Measurements from ENCODE around the gene ARMH4. TPM values are rescaled to one million over a fixed set of nuclear protein-coding genes. Genes with fewer than 3 reads are reported as not detected.

Gene ARMH4
- total RNA-seq, 2 donors from 2014 or later: not detected

DNA sequence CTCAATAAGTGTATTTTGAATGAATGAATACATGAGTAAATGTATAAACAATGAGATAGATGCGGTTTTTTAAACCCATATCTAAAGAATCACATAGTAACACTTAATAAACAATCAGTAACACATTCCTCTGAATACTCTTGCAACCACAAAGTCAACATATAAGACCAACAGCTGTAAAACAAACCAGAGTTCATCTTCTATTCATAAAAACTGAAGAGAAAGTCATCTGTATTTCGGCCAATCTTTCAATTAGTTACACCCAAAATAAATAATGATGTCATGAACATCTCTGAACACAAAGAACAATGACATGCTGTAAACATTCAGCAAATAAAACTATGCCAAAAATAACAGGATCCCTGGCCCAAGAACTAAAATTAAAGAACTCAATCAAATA, 47.2 kb downstream of the ARMH4 start:
- no peaks in the 10 kb centered on the region for H3K36me3 Mint-ChIP-seq

DNA sequence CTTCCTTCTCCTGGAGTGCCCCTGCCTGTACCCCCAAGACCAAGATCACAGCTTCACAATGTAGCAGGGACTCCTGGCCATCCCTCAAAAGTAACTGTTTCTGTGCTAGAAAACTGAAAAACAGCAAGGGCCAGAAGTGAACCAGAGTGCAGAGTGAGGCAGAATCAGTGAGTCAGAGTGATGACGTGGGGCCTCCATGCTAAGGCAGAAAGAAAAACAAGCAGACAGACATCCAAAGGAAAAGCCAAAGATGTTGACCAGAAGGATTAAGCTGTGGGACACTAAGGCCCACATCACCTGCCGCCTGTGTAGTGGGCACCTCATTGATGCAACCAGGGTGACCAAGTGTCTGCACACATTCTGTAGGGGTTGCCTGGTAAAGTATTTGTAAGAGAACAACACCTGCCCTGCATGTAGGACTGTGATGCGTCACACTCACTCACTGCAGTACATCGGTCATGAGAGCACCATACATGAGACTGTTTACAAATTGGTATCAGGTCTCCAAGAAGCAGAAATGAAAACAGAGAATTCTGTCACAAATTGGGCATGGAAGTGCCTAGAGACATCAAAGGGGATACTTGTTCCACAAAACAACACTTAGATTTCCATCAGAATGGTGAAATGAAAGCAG, 51.2 kb downstream of the ARMH4 start:
- H3K36me3 Mint-ChIP-seq: no peaks in the 10 kb centered on the region
- H3K4me3 Mint-ChIP-seq: no peak overlapping the region
- no peaks in the 10 kb centered on the region for H3K4me1 Mint-ChIP-seq (ENCODE audit: low read depth in 2 of 2)
- peaks cover 2 to 24% of the 10 kb centered on the region in 2 donors for H3K27me3 Mint-ChIP-seq
- DNase-seq (ENCODE audit: low spot score) (no peak), ATAC-seq (no peak)
- no peak overlapping the region for H3K27ac Mint-ChIP-seq
- no peaks in the 10 kb centered on the region for H3K9me3 Mint-ChIP-seq

More for the DNA sequence above, 47.2 kb downstream of the ARMH4 start:
- Mint-ChIP-seq H3K4me3 (no peak overlapping the region), H3K27me3 (peaks cover 16 to 26% of the 10 kb centered on the region in 2 donors), H3K9me3 (no peaks in the 10 kb centered on the region), H3K4me1 (ENCODE audit: low read depth in 2 of 2) (no peaks in the 10 kb centered on the region), H3K27ac (no peak overlapping the region)
- no peak for ATAC-seq
- DNase-seq (ENCODE audit: low spot score): no peak

DNA sequence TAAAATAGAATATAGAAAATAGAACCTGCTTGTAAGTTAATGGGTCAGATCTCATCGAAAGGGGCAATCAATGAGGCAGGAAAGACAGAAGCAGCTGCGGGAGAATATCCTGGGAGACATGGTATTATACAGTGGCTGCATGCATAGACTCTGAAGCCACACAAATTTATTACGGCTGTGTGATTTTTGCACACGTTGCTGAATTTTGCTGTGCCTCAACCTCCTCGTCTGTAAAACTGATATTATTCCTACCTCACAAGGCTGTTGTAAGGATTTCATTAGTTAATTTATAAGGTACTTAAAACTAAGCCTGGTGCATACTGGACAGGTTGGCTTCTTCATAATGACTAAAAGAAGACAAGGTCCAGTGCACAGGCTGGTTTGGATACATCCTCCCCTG, 52.3 kb downstream of the ARMH4 start:
- Mint-ChIP-seq H3K9me3 (no peaks in the 10 kb centered on the region), H3K27ac (no peak overlapping the region), H3K4me3 (no peak overlapping the region), H3K4me1 (ENCODE audit: low read depth in 2 of 2) (no peaks in the 10 kb centered on the region), H3K36me3 (no peaks in the 10 kb centered on the region), H3K27me3 (peaks cover 2 to 26% of the 10 kb centered on the region in 2 donors)
- DNase-seq (ENCODE audit: low spot score) (no peak), ATAC-seq (no peak)

DNA sequence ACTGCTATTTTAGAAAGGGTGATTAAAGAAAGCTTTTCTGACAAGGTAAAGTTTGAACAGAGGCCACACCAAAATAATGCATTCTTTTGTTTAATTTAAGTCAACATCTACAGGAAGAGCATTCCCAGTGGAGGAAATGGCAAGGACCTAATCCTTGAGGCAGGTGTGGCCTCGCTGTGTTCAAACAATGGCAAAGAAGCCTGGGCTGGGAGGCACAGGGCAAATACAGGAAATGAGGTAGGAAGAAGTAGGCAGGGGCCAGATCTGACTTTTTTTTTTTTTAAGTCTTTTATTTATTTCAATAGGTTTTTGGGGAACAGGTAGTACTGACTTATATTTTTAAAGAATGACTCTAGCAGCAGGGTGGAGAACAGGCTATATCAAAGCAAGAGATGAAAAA, 53.5 kb downstream of the ARMH4 start:
- Mint-ChIP-seq H3K27me3 (peaks cover 5 to 17% of the 10 kb centered on the region in 2 donors), H3K4me1 (ENCODE audit: low read depth in 2 of 2) (no peaks in the 10 kb centered on the region), H3K9me3 (no peaks in the 10 kb centered on the region), H3K27ac (no peak overlapping the region), H3K4me3 (no peak overlapping the region), H3K36me3 (no peaks in the 10 kb centered on the region)
- DNase-seq (ENCODE audit: low spot score) (no peak), ATAC-seq (no peak)

DNA sequence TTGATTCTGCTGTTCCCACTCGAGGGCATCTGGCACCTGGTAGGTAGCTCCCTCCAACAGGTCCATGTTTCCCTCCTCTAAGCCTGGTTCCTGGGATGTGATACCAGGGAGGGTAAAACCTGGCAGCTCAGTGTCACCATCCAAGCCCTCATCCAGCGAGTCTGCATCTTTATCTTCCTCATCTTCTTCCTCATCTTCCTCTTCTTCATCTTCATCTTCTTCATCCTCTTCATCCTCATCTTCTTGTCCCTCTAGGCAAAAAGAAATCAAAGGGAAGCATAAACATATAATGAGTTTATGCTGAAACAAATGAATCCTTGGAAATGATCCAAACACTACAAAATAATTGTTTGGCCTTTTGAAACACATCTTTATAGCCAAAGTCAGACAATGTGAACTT, 55.3 kb downstream of the ARMH4 start:
- no peak for DNase-seq (ENCODE audit: low spot score)
- H3K4me1 Mint-ChIP-seq (ENCODE audit: low read depth in 2 of 2): no peaks in the 10 kb centered on the region

DNA sequence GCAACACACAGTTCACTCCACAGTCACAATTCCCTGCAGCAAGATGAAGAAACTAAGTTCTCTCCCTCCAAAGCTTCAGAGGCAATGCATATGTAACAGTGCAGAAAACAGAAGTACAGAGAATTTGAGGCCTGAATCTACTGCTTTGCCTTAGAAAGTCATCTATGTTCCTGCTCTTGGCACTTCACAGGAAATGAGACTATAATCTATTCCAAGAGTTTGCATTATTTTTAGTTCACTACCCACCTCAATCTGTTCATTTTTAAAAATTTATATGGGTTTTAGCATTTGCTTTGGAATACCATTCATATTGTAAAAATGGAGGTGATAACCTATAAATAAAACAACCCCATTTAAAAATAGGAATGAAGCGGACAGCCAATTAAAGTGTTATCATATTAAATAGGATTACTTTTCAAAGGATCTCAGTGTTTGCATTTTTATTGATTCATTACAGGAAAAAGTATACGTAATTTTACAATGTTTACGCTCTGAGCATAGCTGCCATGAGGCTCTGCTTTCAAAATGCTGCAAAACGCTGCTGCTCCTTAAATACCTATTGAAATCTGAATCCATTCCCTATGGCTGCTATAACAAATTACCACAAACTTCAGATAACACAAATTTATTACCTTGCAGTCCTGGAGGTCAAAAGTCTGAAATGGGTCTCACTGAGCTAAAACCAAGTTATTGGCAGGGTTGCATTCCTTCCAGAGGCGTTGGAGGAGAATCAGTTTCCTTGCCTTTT, 60.0 kb downstream of the ARMH4 start:
- Mint-ChIP-seq H3K27ac (no peak overlapping the region), H3K27me3 (peaks cover 16 to 42% of the 10 kb centered on the region in 2 donors), H3K4me1 (ENCODE audit: low read depth in 2 of 2) (no peaks in the 10 kb centered on the region), H3K4me3 (no peak overlapping the region), H3K36me3 (no peaks in the 10 kb centered on the region), H3K9me3 (no peaks in the 10 kb centered on the region)
- ATAC-seq: no peak
- no peak for DNase-seq (ENCODE audit: low spot score)

More for the DNA sequence above, 55.3 kb downstream of the ARMH4 start:
- Mint-ChIP-seq H3K4me3 (no peak overlapping the region), H3K36me3 (no peaks in the 10 kb centered on the region), H3K27me3 (peaks cover 9 to 26% of the 10 kb centered on the region in 2 donors), H3K27ac (no peak overlapping the region), H3K9me3 (no peaks in the 10 kb centered on the region)
- no peak for ATAC-seq

DNA sequence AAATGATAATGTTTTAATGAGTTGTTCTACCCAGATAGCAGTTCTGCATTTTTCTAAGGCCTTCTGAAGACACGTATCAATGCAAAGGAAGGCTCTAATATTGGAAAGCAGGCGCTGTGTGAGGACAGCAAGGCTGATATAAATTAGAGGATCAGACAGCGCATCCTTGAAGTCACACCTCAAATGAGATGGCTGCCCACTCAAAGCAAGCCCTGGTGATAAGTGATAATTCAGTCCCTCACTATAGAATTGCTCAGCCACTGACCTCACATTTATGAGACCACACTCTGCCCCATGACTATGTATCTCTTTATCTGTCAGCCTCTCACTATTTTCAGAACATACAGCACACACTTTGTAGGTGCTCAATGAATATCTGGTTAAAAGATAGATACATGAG, 62.4 kb downstream of the ARMH4 start:
- H3K27ac Mint-ChIP-seq: no peak overlapping the region
- no peak overlapping the region for H3K4me3 Mint-ChIP-seq
- no peak for ATAC-seq
- peaks cover 17 to 51% of the 10 kb centered on the region in 2 donors for H3K27me3 Mint-ChIP-seq
- H3K4me1 Mint-ChIP-seq (ENCODE audit: low read depth in 2 of 2): no peaks in the 10 kb centered on the region
- no peak for DNase-seq (ENCODE audit: low spot score)
- H3K36me3 Mint-ChIP-seq: no peaks in the 10 kb centered on the region
- H3K9me3 Mint-ChIP-seq: no peaks in the 10 kb centered on the region

DNA sequence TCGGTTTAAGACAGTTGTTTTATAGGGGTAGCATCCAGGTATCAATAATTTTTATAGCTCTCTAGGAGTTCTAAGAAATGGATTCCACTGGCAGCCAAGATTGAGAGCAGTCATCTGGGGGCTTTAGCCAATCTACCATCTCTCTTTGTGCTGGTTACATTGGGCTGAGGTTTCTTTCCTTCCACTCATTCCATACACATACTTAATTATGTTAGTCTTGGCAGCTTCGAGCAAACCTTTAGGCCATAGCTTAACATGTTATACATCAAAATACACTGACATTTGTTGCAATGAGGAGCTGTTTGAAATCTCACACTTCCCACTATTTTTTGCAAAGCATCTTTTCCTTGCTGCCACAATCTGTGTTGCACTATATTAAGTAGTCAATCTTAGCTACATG, 63.1 kb downstream of the ARMH4 start:
- Mint-ChIP-seq H3K9me3 (no peaks in the 10 kb centered on the region), H3K36me3 (no peaks in the 10 kb centered on the region), H3K4me1 (ENCODE audit: low read depth in 2 of 2) (no peaks in the 10 kb centered on the region), H3K27me3 (peaks cover 19 to 55% of the 10 kb centered on the region in 2 donors), H3K27ac (no peak overlapping the region), H3K4me3 (no peak overlapping the region)
- ATAC-seq: no peak
- DNase-seq (ENCODE audit: low spot score): no peak

DNA sequence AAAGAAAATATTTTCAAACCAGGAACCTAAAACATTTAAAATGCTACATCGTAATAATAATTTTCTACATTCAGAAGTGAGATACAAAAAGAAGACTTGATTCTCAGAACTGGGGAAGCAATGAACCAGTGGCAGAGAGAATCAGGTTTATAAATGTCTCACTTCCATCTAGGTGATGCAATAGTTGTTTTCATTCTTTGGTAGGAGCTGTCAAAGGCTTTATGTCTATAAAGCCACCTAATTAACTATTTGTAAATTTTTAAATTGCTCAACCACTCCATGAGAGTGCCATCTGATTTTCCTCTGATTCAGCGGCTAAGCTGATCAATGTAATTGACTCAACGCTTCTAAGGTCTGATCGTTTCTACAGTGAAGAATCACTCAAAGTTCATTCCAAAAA, 66.1 kb downstream of the ARMH4 start:
- DNase-seq (ENCODE audit: low spot score) (no peak), ATAC-seq (no peak)
- H3K27ac Mint-ChIP-seq: no peak overlapping the region
- no peaks in the 10 kb centered on the region for H3K4me1 Mint-ChIP-seq (ENCODE audit: low read depth in 2 of 2)
- H3K36me3 Mint-ChIP-seq: no peaks in the 10 kb centered on the region
- H3K9me3 Mint-ChIP-seq: no peaks in the 10 kb centered on the region
- H3K4me3 Mint-ChIP-seq: no peak overlapping the region
- peaks cover 9 to 46% of the 10 kb centered on the region in 2 donors for H3K27me3 Mint-ChIP-seq

DNA sequence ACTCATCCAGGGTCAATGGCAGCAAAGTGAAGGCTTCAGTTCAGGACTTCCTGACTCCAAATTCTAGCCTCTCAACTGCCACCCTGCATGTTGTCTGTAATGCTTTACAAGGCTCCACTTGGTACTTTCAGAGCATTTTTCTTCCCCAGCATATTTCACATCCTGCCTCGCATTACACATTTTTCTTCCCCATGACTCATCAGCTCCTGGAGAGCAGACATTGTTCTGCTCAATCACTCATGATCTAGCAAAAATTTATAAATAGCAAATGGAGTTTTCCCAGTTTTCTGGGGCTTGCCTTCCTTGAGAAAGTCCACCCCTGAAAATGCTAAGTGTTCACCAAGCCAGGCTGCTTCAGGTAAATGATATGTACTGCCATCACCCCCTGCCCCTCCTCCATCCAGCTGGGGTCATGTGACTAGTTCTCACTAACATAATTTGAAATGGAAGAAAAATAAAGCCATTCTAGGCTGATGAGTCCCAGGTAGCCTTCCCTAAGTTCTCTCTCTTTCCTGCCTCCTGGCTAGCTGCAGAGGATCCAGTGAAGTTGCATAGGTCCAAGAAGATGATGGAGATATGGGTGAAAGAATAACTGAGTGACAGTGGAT, 69.4 kb downstream of the ARMH4 start:
- no peaks in the 10 kb centered on the region for H3K4me1 Mint-ChIP-seq (ENCODE audit: low read depth in 2 of 2)

DNA sequence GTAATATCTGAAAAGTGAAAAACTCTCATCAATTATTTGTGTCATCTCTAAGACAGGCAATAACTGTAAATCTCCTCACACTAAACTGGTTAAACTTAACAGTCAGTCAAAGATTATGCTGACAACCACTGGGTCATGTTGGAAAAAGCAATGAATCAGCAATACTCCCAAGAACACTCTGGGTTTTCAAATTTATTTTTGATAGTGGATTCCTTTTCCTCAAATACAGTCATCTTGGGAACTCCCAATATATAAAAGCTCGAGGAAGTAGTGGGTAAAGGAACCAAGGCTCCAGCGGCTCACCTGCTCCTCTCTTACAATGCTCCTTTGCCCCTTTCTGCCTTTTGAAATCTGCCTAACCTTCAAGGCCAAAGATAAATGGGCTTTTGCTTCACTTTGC, 70.0 kb downstream of the ARMH4 start:
- Mint-ChIP-seq H3K27me3 (peaks cover 12 to 28% of the 10 kb centered on the region in 2 donors), H3K27ac (no peak overlapping the region), H3K4me3 (no peak overlapping the region), H3K4me1 (ENCODE audit: low read depth in 2 of 2) (no peaks in the 10 kb centered on the region), H3K9me3 (no peaks in the 10 kb centered on the region), H3K36me3 (no peaks in the 10 kb centered on the region)
- no peak for ATAC-seq
- no peak for DNase-seq (ENCODE audit: low spot score)

More for the DNA sequence above, 69.4 kb downstream of the ARMH4 start:
- Mint-ChIP-seq H3K36me3 (no peaks in the 10 kb centered on the region), H3K9me3 (no peaks in the 10 kb centered on the region), H3K27ac (no peak overlapping the region), H3K27me3 (peaks cover 12 to 34% of the 10 kb centered on the region in 2 donors), H3K4me3 (no peak overlapping the region)
- no peak for DNase-seq (ENCODE audit: low spot score)
- ATAC-seq: no peak

DNA sequence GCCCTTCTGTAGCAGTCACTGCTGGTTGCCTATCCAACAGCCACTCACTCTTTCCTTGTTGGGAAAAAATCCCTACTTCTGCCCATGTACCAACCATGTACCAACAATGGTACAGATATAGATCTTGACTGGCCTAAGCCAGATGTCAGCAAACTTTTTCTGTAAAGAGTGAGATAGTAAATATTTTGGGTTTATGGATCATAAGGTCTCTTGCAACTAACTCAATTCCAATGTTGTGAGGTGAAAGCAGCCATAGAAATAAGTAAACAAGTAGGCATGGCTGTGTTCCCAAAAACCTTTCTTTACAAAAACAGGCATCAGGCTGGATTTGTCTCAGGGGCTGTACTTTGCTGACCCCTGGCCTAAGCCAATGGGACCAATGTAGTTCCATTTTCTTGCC, 73.5 kb downstream of the ARMH4 start:
- no peak for ATAC-seq
- DNase-seq (ENCODE audit: low spot score): no peak
- no peak overlapping the region for H3K27ac Mint-ChIP-seq
- H3K4me3 Mint-ChIP-seq: no peak overlapping the region
- H3K4me1 Mint-ChIP-seq (ENCODE audit: low read depth in 2 of 2): no peaks in the 10 kb centered on the region
- H3K27me3 Mint-ChIP-seq: peaks cover 6 to 15% of the 10 kb centered on the region in 2 donors
- no peaks in the 10 kb centered on the region for H3K9me3 Mint-ChIP-seq
- H3K36me3 Mint-ChIP-seq: no peaks in the 10 kb centered on the region

DNA sequence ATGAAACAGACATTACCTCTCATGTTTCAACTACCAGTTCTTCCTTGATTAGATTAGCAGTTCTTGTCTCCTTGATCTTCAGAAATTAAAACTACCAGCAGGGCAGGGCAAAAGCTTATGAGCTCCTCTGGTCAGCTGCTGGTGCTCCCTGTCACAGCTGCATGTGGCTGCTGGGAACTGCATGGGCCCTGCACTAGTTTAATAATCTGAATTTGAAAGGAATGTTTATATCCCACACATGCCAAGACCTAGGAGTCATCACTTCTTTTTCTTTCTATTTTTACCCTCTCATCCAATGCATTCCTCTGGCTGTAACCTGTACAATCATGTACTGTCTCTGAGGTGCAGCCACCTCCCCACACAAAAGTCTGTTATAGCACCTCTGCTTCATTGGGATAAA, 73.9 kb downstream of the ARMH4 start:
- no peak for DNase-seq (ENCODE audit: low spot score)
- Mint-ChIP-seq H3K9me3 (no peaks in the 10 kb centered on the region), H3K36me3 (no peaks in the 10 kb centered on the region), H3K4me3 (no peak overlapping the region), H3K27me3 (peaks cover 6 to 15% of the 10 kb centered on the region in 2 donors), H3K27ac (no peak overlapping the region), H3K4me1 (ENCODE audit: low read depth in 2 of 2) (no peaks in the 10 kb centered on the region)
- ATAC-seq: no peak

DNA sequence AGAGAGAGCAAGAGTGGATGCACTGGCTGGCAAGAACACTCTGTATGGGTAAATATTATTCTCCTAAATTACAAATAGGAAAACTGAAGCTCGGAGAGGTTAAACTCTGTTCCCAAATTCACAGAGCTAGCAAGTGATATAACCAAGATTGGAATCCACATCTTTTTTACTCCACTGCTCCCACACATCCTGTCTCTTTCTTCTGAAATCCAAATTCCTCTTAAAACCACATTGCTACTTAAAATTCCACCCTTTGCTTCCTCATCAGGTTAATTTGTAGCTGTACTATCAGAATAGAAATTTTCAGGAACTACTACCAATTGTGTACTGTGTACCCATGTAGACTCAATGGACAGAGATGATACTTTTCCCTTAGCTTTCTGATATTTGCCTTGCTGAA, 74.4 kb downstream of the ARMH4 start:
- H3K27ac Mint-ChIP-seq: no peak overlapping the region
- H3K27me3 Mint-ChIP-seq: peaks cover 6 to 15% of the 10 kb centered on the region in 2 donors
- H3K9me3 Mint-ChIP-seq: no peaks in the 10 kb centered on the region
- no peak overlapping the region for H3K4me3 Mint-ChIP-seq
- ATAC-seq (no peak), DNase-seq (ENCODE audit: low spot score) (no peak)
- H3K4me1 Mint-ChIP-seq (ENCODE audit: low read depth in 2 of 2): no peaks in the 10 kb centered on the region
- H3K36me3 Mint-ChIP-seq: no peaks in the 10 kb centered on the region
